Breast epithelium (tissue), 3 donors: ENCODE data around the gene SWI5.

Source experiments
- POLR2A ChIP-seq: fragments of 450-650 bp; IDR thresholded peaks from one replicate; pipeline ENCODE4 v1.6.1; 2016; ENCODE audit warnings: antibody characterized with exemption, mild to moderate bottlenecking, moderate library complexity
- POLR2AphosphoS5 ChIP-seq, 3 donors: sonication (generic); formaldehyde crosslinking; IDR thresholded peaks; one replicate each; pipeline ENCODE4 v1.6.1; 2017; ENCODE audit warnings: antibody characterized with exemption in 3 of 3
- TF ChIP-seq, protein P1 (sequence below), 3 donors: fragments of 450-650 bp; IDR thresholded peaks; one replicate each; pipeline ENCODE4 v1.5.1; 2016 to 2017; ENCODE audit warnings: antibody characterized with exemption in 3 of 3, mild to moderate bottlenecking in 3 of 3, moderate library complexity in 3 of 3

GRCh38 chr9:128249908-128250838, 25.9 kb upstream of the SWI5 start:
- TF ChIP-seq, protein P1, sequence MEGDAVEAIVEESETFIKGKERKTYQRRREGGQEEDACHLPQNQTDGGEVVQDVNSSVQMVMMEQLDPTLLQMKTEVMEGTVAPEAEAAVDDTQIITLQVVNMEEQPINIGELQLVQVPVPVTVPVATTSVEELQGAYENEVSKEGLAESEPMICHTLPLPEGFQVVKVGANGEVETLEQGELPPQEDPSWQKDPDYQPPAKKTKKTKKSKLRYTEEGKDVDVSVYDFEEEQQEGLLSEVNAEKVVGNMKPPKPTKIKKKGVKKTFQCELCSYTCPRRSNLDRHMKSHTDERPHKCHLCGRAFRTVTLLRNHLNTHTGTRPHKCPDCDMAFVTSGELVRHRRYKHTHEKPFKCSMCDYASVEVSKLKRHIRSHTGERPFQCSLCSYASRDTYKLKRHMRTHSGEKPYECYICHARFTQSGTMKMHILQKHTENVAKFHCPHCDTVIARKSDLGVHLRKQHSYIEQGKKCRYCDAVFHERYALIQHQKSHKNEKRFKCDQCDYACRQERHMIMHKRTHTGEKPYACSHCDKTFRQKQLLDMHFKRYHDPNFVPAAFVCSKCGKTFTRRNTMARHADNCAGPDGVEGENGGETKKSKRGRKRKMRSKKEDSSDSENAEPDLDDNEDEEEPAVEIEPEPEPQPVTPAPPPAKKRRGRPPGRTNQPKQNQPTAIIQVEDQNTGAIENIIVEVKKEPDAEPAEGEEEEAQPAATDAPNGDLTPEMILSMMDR (IDR thresholded peaks at IDR 0.05): no peak
- TF ChIP-seq POLR2AphosphoS5 (IDR thresholded peaks at IDR 0.05) (no peak), POLR2A (no peak)
